ENCODE results near the gene NTN1.

Gene NTN1

GRCh38 chr17:9195961-9196670 lies 174.8 kb downstream of the NTN1 start:
- no peak for DNase-seq (ENCODE audit: low spot score)

GRCh38 chr17:9199571-9200551 lies 178.6 kb downstream of the NTN1 start:
- no peak for DNase-seq (ENCODE audit: low spot score)

- no peak for DNase-seq (ENCODE audit: low spot score)
These were observed 179.5 kb downstream of the NTN1 start for GRCh38 chr17:9200699-9201359.

- DNase-seq (ENCODE audit: low spot score), result no peak
These were observed 181.2 kb downstream of the NTN1 start for GRCh38 chr17:9202532-9202931.

GRCh38 chr17:9203771-9204425 lies 182.6 kb downstream of the NTN1 start:
- DNase-seq (ENCODE audit: low spot score), result no peak

- no peak for DNase-seq (ENCODE audit: low spot score)
These were observed 183.5 kb downstream of the NTN1 start for GRCh38 chr17:9204637-9205329.

- no peak for DNase-seq (ENCODE audit: low spot score)
These were observed 184.5 kb downstream of the NTN1 start for GRCh38 chr17:9205520-9206409.

- DNase-seq (ENCODE audit: low spot score), result no peak
These were observed 185.0 kb downstream of the NTN1 start for GRCh38 chr17:9206410-9206703.

- no peak for DNase-seq (ENCODE audit: low spot score)
These were observed 185.5 kb downstream of the NTN1 start for GRCh38 chr17:9206741-9207332.

GRCh38 chr17:9208381-9209105 lies 187.2 kb downstream of the NTN1 start:
- no peak for DNase-seq (ENCODE audit: low spot score)

- DNase-seq (ENCODE audit: low spot score), result no peak
These were observed 188.0 kb downstream of the NTN1 start for GRCh38 chr17:9209347-9209746.

- DNase-seq (ENCODE audit: low spot score), result no peak
These were observed 188.6 kb downstream of the NTN1 start for GRCh38 chr17:9209781-9210370.

- no peak for DNase-seq (ENCODE audit: low spot score)
These were observed 189.9 kb downstream of the NTN1 start for GRCh38 chr17:9211133-9211765.

- DNase-seq (ENCODE audit: low spot score), result no peak
These were observed 191.3 kb downstream of the NTN1 start for GRCh38 chr17:9212376-9213302.

- DNase-seq (ENCODE audit: low spot score), result no peak
These were observed 192.0 kb downstream of the NTN1 start for GRCh38 chr17:9213303-9213640.

- no peak for DNase-seq (ENCODE audit: low spot score)
These were observed 194.2 kb downstream of the NTN1 start for GRCh38 chr17:9215465-9215864.

- peak; percentile 79 for DNase-seq (ENCODE audit: low spot score)
These were observed 196.1 kb downstream of the NTN1 start for GRCh38 chr17:9217151-9218056.

Measured in AG08396 (cell line).